Daoy (cell line): ENCODE results near the gene RNF157. TPM values are rescaled to one million over a fixed set of nuclear protein-coding genes. Genes with fewer than 3 reads are reported as not detected.
"Not testable (repeated sequence)": the region's sequence is repeated elsewhere in the genome, so short reads cannot be mapped to it uniquely, and the experiment has no call there.

ENCODE experiments used
- DNase-seq: peaks from one replicate; pipeline ENCODE4 v3.0.0-alpha.2; 2015; ENCODE audit warnings: low read depth
- total RNA-seq: library from RNA; depleted of rRNA; stranded (reverse); fragments of >200 nt; shearing (Covaris generic); gene quantifications from 2 replicates; pipeline ENCODE4 v1.2.3, GENCODE V29; 2014

Gene RNF157
- total RNA-seq, 1 experiment from 2014 or later = 7.3 TPM

GRCh38 chr17:76189741-76190140 is 50.6 kb downstream of the RNF157 start:
- DNase-seq = no peak

- no peak for DNase-seq
Measured at GRCh38 chr17:76189247-76189646, 51.0 kb downstream of the RNF157 start.

- DNase-seq = no peak
Measured at GRCh38 chr17:76188213-76189016, 51.9 kb downstream of the RNF157 start.

- DNase-seq = not testable (repeated sequence)
Measured at GRCh38 chr17:76186774-76187173, 53.5 kb downstream of the RNF157 start.

- DNase-seq = no peak
Measured at GRCh38 chr17:76184290-76184689, 56.0 kb downstream of the RNF157 start.

- DNase-seq = peak; percentile 88
Measured at GRCh38 chr17:76182016-76182764, 58.1 kb downstream of the RNF157 start.

GRCh38 chr17:76179496-76180467 is 60.5 kb downstream of the RNF157 start:
- no peak for DNase-seq

- no peak for DNase-seq
Measured at GRCh38 chr17:76178124-76178523, 62.2 kb downstream of the RNF157 start.

- DNase-seq = no peak
Measured at GRCh38 chr17:76176701-76177574, 63.4 kb downstream of the RNF157 start.

- no peak for DNase-seq
Measured at GRCh38 chr17:76174037-76174436, 66.3 kb downstream of the RNF157 start.

- no peak for DNase-seq
Measured at GRCh38 chr17:76173474-76173873, 66.8 kb downstream of the RNF157 start.

GRCh38 chr17:76171706-76172105 is 68.6 kb downstream of the RNF157 start:
- DNase-seq = no peak

GRCh38 chr17:76170114-76170513 is 70.2 kb downstream of the RNF157 start:
- no peak for DNase-seq

GRCh38 chr17:76166906-76167305 is 73.4 kb downstream of the RNF157 start:
- DNase-seq = no peak

- DNase-seq = no peak
Measured at GRCh38 chr17:76166168-76166567, 74.1 kb downstream of the RNF157 start.

- DNase-seq = no peak
Measured at GRCh38 chr17:76164331-76164730, 76.0 kb downstream of the RNF157 start.

- no peak for DNase-seq
Measured at GRCh38 chr17:76163919-76164318, 76.4 kb downstream of the RNF157 start.

- DNase-seq = no peak
Measured at GRCh38 chr17:76161619-76162266, 78.5 kb downstream of the RNF157 start.

- no peak for DNase-seq
Measured at GRCh38 chr17:76160896-76161528, 79.3 kb downstream of the RNF157 start.

- DNase-seq = no peak
Measured at GRCh38 chr17:76159157-76159556, 81.1 kb downstream of the RNF157 start.
